ENCODE data around the gene BDP1. TPM values are rescaled to one million over a fixed set of nuclear protein-coding genes. Genes with fewer than 3 reads are reported as not detected.
A peak's percentile ranks its signal among the peaks of the same experiment; 100 is the strongest.

BDP1 gene
- total RNA-seq, 1 experiment from 2014 or later: 20.0 TPM

- H4K20me1 ChIP-seq (ENCODE audit: insufficient read depth): no peaks in the 10 kb centered on the region
- H3F3A ChIP-seq (ENCODE audit: insufficient read depth, low read depth): peaks cover 22% of the 10 kb centered on the region
- TF ChIP-seq CTCF (conservative IDR thresholded peaks at IDR 0.05) (no peak), EZH2 (IDR thresholded peaks at IDR 0.05; ENCODE audit: low read depth) (no peak)
- peaks cover 23% of the 10 kb centered on the region for H3K4me1 ChIP-seq (replicated peaks; ENCODE audit: insufficient read depth)
- ChIA-PET POLR2A (ENCODE audit: unreplicated experiment) (interaction anchor here (0.6 to 1.0 kb wide), 5 partner anchors 9 to 511 kb away, joined by 3 to 7 read pairs (median 4); no protein-coding TSS in a partner anchor), CTCF (interaction anchor here (0.6 to 1.9 kb wide), 2 partner anchors 14 kb away, joined by 6 to 14 read pairs; no protein-coding TSS in a partner anchor)
- no peaks in the 10 kb centered on the region for H3K9me2 ChIP-seq (ENCODE audit: insufficient read depth)
- H3K9me3 ChIP-seq (ENCODE audit: insufficient read depth, low read depth): no peaks in the 10 kb centered on the region; the same call in 1 of the 2 replicates
- H3K36me3 ChIP-seq (ENCODE audit: low read depth): no peaks in the 10 kb centered on the region; the same call in 1 of the 2 replicates
- TSS peak; percentile 58 for BruUV-seq (replicated peaks)
- H3K4me2 ChIP-seq: peak within 1 kb of the TSS; percentile 78
- intact Hi-C loops (cut with micrococcal nuclease; ENCODE audit: unreplicated experiment): loop anchor here (2.0 kb wide), 1 partner anchor 14 kb away; no protein-coding TSS in a partner anchor
- H3K79me2 ChIP-seq (ENCODE audit: low read depth): peaks cover 47% of the 10 kb centered on the region
- peak; percentile 96 to 97 for DNase-seq
- H3K4me3 ChIP-seq: peak within 1 kb of the TSS; percentile 73
- H3K27me3 ChIP-seq (ENCODE audit: insufficient read depth, low read depth): no peaks in the 10 kb centered on the region
- H3K27ac ChIP-seq: peak within 1 kb of the TSS; percentile 70
- peak within 1 kb of the TSS; percentile 93 for H2AFZ ChIP-seq
Measured at GRCh38 chr5:71586941-71587765, 131.7 kb downstream of the BDP1 start, which contains the start of gene MCCC2. MCCC2 (plus strand) TSS chr5:71587340; CDS start chr5:71587426, 86 bp downstream.

DNA sequence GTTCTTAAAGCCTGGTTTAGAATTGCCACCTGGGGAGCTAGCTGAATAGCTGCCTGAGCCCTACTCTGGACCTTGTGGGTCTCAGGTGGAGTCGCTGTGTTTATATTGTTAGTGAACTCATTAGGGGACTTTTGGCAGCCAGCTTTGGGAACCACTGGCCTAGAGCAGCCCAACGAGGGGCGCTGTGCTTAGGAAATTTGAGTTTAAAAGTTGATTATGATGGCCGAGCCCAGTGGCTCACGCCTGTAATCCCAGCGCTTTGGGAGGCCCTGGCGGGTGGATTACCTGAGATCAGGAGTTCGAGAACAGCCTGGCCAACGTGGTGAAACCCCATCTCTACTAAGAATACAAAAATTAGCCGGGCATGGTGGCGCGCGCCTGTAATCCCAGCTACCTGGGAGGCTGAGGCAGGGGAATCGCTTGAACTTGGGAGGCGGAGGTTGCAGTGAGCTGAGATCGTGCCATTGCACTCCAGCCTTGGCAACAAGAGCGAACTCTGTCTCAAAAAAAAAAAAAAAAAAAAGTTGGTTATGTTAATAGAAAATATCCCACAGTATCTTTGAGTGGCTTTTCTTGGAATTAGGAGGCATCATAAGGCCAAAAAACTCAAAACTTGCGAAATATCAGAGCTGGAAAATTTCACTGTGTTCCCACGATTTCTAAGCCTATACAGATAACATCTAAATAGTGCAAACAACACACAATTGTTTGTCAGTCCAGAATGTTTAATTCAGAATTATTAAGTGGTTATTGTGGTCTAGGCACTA is 132.5 kb downstream of the BDP1 start:
- H3K27me3 ChIP-seq (ENCODE audit: insufficient read depth, low read depth): no peaks in the 10 kb centered on the region
- intact Hi-C loops (cut with micrococcal nuclease; ENCODE audit: unreplicated experiment): loop anchor here (2.0 kb wide), 1 partner anchor 13 kb away; no protein-coding TSS in a partner anchor
- DNase-seq: no peak
- peaks cover 23% of the 10 kb centered on the region for H3K4me1 ChIP-seq (replicated peaks; ENCODE audit: insufficient read depth)
- H3F3A ChIP-seq (ENCODE audit: insufficient read depth, low read depth): peaks cover 22% of the 10 kb centered on the region
- no peaks in the 10 kb centered on the region; the same call in 1 of the 2 replicates for H3K9me3 ChIP-seq (ENCODE audit: insufficient read depth, low read depth)
- H2AFZ ChIP-seq: peak overlapping the region; percentile 93
- TF ChIP-seq EZH2 (IDR thresholded peaks at IDR 0.05; ENCODE audit: low read depth): no peak
- TF ChIP-seq CTCF (conservative IDR thresholded peaks at IDR 0.05): no peak
- peak overlapping the region; percentile 78 for H3K4me2 ChIP-seq
- CTCF ChIA-PET: interaction anchor here (0.6 to 1.9 kb wide), 2 partner anchors 13 to 15 kb away, joined by 6 to 14 read pairs; no protein-coding TSS in a partner anchor
- no peaks in the 10 kb centered on the region; the same call in 1 of the 2 replicates for H3K36me3 ChIP-seq (ENCODE audit: low read depth)
- H4K20me1 ChIP-seq (ENCODE audit: insufficient read depth): no peaks in the 10 kb centered on the region
- BruUV-seq (replicated peaks): no TSS peak
- peak overlapping the region; percentile 70 for H3K27ac ChIP-seq
- POLR2A ChIA-PET (ENCODE audit: unreplicated experiment): interaction anchor here (0.6 to 1.0 kb wide), 3 partner anchors 10 to 510 kb away, joined by 3 to 7 read pairs (median 4); no protein-coding TSS in a partner anchor
- H3K4me3 ChIP-seq: peak overlapping the region; percentile 73
- no peaks in the 10 kb centered on the region for H3K9me2 ChIP-seq (ENCODE audit: insufficient read depth)
- H3K79me2 ChIP-seq (ENCODE audit: low read depth): peaks cover 55% of the 10 kb centered on the region

GRCh38 chr5:71588533-71588885 is 133.1 kb downstream of the BDP1 start:
- H3K4me1 ChIP-seq (replicated peaks; ENCODE audit: insufficient read depth): peaks cover 23% of the 10 kb centered on the region
- peak overlapping the region; percentile 78 for H3K4me2 ChIP-seq
- no peaks in the 10 kb centered on the region for H4K20me1 ChIP-seq (ENCODE audit: insufficient read depth)
- ChIA-PET POLR2A (ENCODE audit: unreplicated experiment) (no interaction called here), CTCF (no interaction called here)
- H2AFZ ChIP-seq: no peak overlapping the region
- no TSS peak for BruUV-seq (replicated peaks)
- no peaks in the 10 kb centered on the region for H3K27me3 ChIP-seq (ENCODE audit: insufficient read depth, low read depth)
- H3K27ac ChIP-seq: peak overlapping the region; percentile 70; the same call in 1 of the 2 replicates
- intact Hi-C loops (cut with micrococcal nuclease; ENCODE audit: unreplicated experiment): no loop called here
- no peaks in the 10 kb centered on the region for H3K9me2 ChIP-seq (ENCODE audit: insufficient read depth)
- H3K36me3 ChIP-seq (ENCODE audit: low read depth): no peaks in the 10 kb centered on the region; the same call in 1 of the 2 replicates
- H3K4me3 ChIP-seq: peak overlapping the region; percentile 73
- no peak for TF ChIP-seq EZH2 (IDR thresholded peaks at IDR 0.05; ENCODE audit: low read depth)
- no peak for TF ChIP-seq CTCF (conservative IDR thresholded peaks at IDR 0.05)
- peaks cover 22% of the 10 kb centered on the region for H3F3A ChIP-seq (ENCODE audit: insufficient read depth, low read depth)
- no peaks in the 10 kb centered on the region; the same call in 1 of the 2 replicates for H3K9me3 ChIP-seq (ENCODE audit: insufficient read depth, low read depth)
- H3K79me2 ChIP-seq (ENCODE audit: low read depth): peaks cover 58% of the 10 kb centered on the region
- no peak for DNase-seq
